ENCODE results near the gene PPP1R9B. TPM values are rescaled to one million over a fixed set of nuclear protein-coding genes. Genes with fewer than 3 reads are reported as not detected.
A peak's percentile ranks its signal among the peaks of the same experiment; 100 is the strongest.

Gene PPP1R9B
- total and polyA plus RNA-seq, 4 experiments from 2014 or later, result 0.48 to 99.7 (median 49.9) TPM

DNA sequence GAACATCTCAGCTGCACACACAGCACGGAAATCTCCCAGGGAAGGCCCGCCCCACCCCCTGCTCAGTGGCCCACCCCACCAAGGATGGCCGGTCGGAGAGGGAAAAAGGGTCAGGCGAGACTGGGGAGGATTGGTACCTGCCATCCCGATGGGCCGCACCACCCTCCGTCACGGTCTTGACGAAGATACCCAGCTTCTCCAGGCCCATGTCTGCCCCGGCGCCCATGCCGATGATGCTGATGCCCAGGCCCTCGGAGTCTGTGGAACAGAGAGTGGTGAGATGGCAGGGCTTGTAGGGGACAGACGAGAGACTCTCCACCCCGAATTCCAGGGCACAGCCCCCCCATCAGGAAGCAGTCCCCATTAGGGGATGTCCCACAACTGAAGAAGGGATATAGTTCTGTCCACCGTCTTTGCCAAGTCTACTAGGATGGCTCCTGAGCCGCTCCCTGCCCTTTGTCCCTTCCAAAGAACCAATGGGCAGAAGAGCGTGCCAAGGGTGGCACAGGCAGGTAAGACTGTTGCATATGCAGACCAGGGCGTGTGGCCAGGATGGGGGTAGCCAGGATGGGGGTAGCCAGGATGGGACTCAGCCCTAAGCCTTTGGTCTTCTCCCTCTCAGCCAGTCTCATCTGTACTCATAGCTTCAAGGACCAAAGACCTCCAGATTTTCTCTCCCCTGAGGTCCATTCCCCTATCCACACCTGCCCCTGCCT, 6.9 kb downstream of the PPP1R9B start:
- Mint-ChIP-seq H3K36me3 (peaks cover 47 to 81% of the 10 kb centered on the region in 2 donors), H3K27ac (peak overlapping the region; percentile 55 to 93 (median 86)), H3K27me3 (no peaks in the 10 kb centered on the region), H3K9me3 (peaks cover 0 to 4% (median 0%) of the 10 kb centered on the region in 8 donors), H3K4me1 (peaks cover 62 to 98% (median 82%) of the 10 kb centered on the region in 4 donors), H3K4me3 (peak overlapping the region in 4 of 8 donors; percentile 52 to 99 (median 70))
- intact Hi-C loops (cut with micrococcal nuclease), result no loop called here
- Histone ChIP-seq H3K36me3 (ENCODE audit: insufficient read depth, low read length) (peaks cover 50% of the 10 kb centered on the region), H3K27ac (ENCODE audit: low read depth, low read length) (no peak overlapping the region), H3K4me1 (ENCODE audit: insufficient read depth, low read length) (peaks cover 94% of the 10 kb centered on the region), H3K9me3 (ENCODE audit: control insufficient read depth in 1 of 2, low read length in 2 of 2) (no peaks in the 10 kb centered on the region), H3K27me3 (ENCODE audit: insufficient read depth, low read length) (no peaks in the 10 kb centered on the region), H3K4me3 (ENCODE audit: low read length in 2 of 2) (no peak overlapping the region)
- ChIA-PET POLR2A (ENCODE audit: partially characterized antibody) (interaction anchor here (1.1 to 1.7 kb wide), 3 partner anchors 8 to 18 kb away, joined by 5 to 6 read pairs (median 6); no protein-coding TSS in a partner anchor), CTCF (ENCODE audit: partially characterized antibody) (interaction anchor here (0.6 to 5.6 kb wide), 6 partner anchors 8 to 360 kb away, joined by 3 to 118 read pairs (median 4); no protein-coding TSS in a partner anchor)
- DNase-seq, result no peak

DNA sequence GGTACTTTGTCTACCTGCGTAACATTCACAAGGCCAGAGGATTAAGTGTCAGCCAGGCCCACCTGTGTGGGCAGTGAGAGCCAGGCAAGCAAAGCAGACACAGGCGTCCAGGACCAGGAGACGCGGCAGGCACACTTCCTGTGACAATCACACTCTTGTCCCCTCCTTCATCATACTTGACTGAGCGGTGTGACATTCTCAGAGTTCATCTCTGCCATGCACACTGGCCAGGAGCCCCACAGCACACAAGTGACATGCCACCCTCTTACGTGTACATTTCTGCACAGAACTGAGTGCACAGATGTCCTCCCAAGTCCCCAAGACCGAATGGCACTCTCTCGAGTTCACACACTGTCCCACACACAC, 8.7 kb downstream of the PPP1R9B start:
- peaks cover 69% of the 10 kb centered on the region for H3K36me3 ChIP-seq (ENCODE audit: insufficient read depth, low read length)
- CTCF ChIA-PET (ENCODE audit: partially characterized antibody), result interaction anchor here (0.9 to 5.6 kb wide), 8 partner anchors 9 to 55 kb away, joined by 3 to 118 read pairs (median 9); partner anchors contain the start of genes PDK2 and PPP1R9B
- Mint-ChIP-seq H3K27me3 (no peaks in the 10 kb centered on the region), H3K27ac (peak overlapping the region; percentile 87 to 95 (median 92)), H3K9me3 (peaks cover 0 to 2% (median 0%) of the 10 kb centered on the region in 8 donors), H3K36me3 (peaks cover 65 to 89% of the 10 kb centered on the region in 2 donors), H3K4me3 (peak overlapping the region; percentile 63 to 99 (median 83)), H3K4me1 (peaks cover 59 to 95% (median 77%) of the 10 kb centered on the region in 4 donors)
- peaks cover 87% of the 10 kb centered on the region for H3K4me1 ChIP-seq (ENCODE audit: insufficient read depth, low read length)
- no peaks in the 10 kb centered on the region for H3K9me3 ChIP-seq (ENCODE audit: control insufficient read depth in 1 of 2, low read length in 2 of 2)
- DNase-seq, result no peak
- POLR2A ChIA-PET (ENCODE audit: partially characterized antibody), result interaction anchor here (1.3 to 4.7 kb wide), 5 partner anchors 9 to 20 kb away, joined by 3 to 75 read pairs (median 14); partner anchors contain the start of genes PPP1R9B and SAMD14
- peak overlapping the region in 1 of 2 donors; percentile 27 for H3K4me3 ChIP-seq (ENCODE audit: low read length in 2 of 2)
- peak overlapping the region; percentile 68 for H3K27ac ChIP-seq (ENCODE audit: low read depth, low read length)
- H3K27me3 ChIP-seq (ENCODE audit: insufficient read depth, low read length), result no peaks in the 10 kb centered on the region
- intact Hi-C loops (cut with micrococcal nuclease), result loop anchor here (2.0 kb wide), 1 partner anchor 57 kb away; no protein-coding TSS in a partner anchor

- H3K27ac ChIP-seq (ENCODE audit: low read depth, low read length), result peak overlapping the region; percentile 68
- POLR2A ChIA-PET (ENCODE audit: partially characterized antibody), result interaction anchor here (1.0 to 4.7 kb wide), 10 partner anchors 9 to 46 kb away, joined by 3 to 75 read pairs (median 6); partner anchors contain the start of genes PDK2, PPP1R9B and SAMD14
- peak overlapping the region in 7 of 8 donors; percentile 76 to 99 (median 83) for H3K4me3 Mint-ChIP-seq
- H3K27me3 ChIP-seq (ENCODE audit: insufficient read depth, low read length), result no peaks in the 10 kb centered on the region
- peak overlapping the region; percentile 87 to 95 (median 92) for H3K27ac Mint-ChIP-seq
- intact Hi-C loops (cut with micrococcal nuclease), result loop anchor here (2.0 kb wide), 1 partner anchor 58 kb away; no protein-coding TSS in a partner anchor
- CTCF ChIA-PET (ENCODE audit: partially characterized antibody), result interaction anchor here (0.9 to 5.6 kb wide), 10 partner anchors 9 to 57 kb away, joined by 4 to 118 read pairs (median 16); partner anchors contain the start of genes PDK2 and PPP1R9B
- H3K36me3 ChIP-seq (ENCODE audit: insufficient read depth, low read length), result peaks cover 74% of the 10 kb centered on the region
- H3K4me3 ChIP-seq (ENCODE audit: low read length in 2 of 2), result peak overlapping the region in 1 of 2 donors; percentile 8
- H3K4me1 ChIP-seq (ENCODE audit: insufficient read depth, low read length), result peaks cover 82% of the 10 kb centered on the region
- H3K9me3 ChIP-seq (ENCODE audit: control insufficient read depth in 1 of 2, low read length in 2 of 2), result no peaks in the 10 kb centered on the region
- peaks cover 71 to 90% of the 10 kb centered on the region in 2 donors for H3K36me3 Mint-ChIP-seq
- H3K9me3 Mint-ChIP-seq, result peaks cover 0 to 2% (median 0%) of the 10 kb centered on the region in 8 donors
- H3K27me3 Mint-ChIP-seq, result no peaks in the 10 kb centered on the region
- peaks cover 55 to 93% (median 73%) of the 10 kb centered on the region in 4 donors for H3K4me1 Mint-ChIP-seq
- no peak for DNase-seq
Measured at GRCh38 chr17:50141026-50141744, 9.3 kb downstream of the PPP1R9B start.

DNA sequence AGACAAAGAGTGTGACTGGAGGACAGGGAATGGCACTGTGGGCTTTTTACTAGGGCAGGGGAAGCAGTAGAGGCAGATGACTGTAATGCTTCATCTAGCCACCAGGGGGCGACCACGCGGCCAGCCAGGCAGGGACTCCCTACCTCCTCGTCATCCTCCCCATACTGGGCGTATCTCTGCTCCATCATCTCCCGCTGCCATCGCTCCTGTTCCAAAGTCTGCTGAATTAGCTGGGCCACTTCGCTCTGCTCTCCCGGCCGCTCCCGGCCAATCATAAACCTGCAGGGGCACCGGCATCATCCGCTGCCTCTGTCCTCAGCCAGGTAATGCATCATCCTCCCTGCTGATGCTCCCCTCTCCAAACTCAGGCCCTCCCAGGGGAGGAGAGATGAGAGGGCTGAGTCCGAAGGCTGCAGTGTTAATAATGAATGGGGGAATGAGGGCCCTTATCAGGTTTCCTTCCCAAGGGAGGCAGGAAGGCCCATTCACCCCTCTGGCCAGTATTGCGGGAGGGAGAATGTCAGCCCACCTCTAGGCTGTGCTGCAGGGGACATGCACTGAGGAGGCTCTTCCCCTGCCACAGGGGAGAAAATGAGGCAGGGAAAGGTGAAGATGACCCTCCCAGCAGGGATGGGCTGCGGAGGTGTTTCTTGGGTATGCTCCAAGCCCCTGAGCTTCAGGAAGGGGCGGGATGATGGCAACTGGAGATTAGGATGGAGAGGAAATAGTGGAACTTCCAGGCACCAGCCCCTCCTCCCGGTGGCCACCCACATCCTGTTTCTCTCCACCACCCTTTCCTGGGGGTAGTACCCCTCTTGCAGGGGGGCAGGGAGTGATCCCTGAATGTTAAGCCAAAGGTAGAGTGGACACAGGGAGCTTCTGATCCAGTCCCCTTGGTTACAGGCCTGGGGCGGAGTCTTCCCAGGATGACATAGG, 10.3 kb downstream of the PPP1R9B start:
- H3K36me3 Mint-ChIP-seq, result peaks cover 78 to 93% of the 10 kb centered on the region in 2 donors
- peaks cover 0 to 2% (median 0%) of the 10 kb centered on the region in 8 donors for H3K9me3 Mint-ChIP-seq
- H3K4me1 Mint-ChIP-seq, result peaks cover 48 to 84% (median 65%) of the 10 kb centered on the region in 4 donors
- Histone ChIP-seq H3K9me3 (ENCODE audit: control insufficient read depth in 1 of 2, low read length in 2 of 2) (no peaks in the 10 kb centered on the region), H3K36me3 (ENCODE audit: insufficient read depth, low read length) (peaks cover 80% of the 10 kb centered on the region), H3K27me3 (ENCODE audit: insufficient read depth, low read length) (no peaks in the 10 kb centered on the region), H3K4me1 (ENCODE audit: insufficient read depth, low read length) (peaks cover 72% of the 10 kb centered on the region), H3K4me3 (ENCODE audit: low read length in 2 of 2) (peak overlapping the region; percentile 8 to 38), H3K27ac (ENCODE audit: low read depth, low read length) (peak overlapping the region; percentile 68)
- H3K4me3 Mint-ChIP-seq, result peak overlapping the region; percentile 68 to 99 (median 79)
- ChIA-PET POLR2A (ENCODE audit: partially characterized antibody) (interaction anchor here (1.0 to 4.7 kb wide), 11 partner anchors 9 to 46 kb away, joined by 3 to 75 read pairs (median 7); partner anchors contain the start of genes PDK2, PPP1R9B and SAMD14), CTCF (ENCODE audit: partially characterized antibody) (interaction anchor here (1.2 to 5.6 kb wide), 15 partner anchors 10 to 60 kb away, joined by 4 to 118 read pairs (median 8); partner anchors contain the start of genes PDK2, PPP1R9B and SGCA)
- H3K27ac Mint-ChIP-seq, result peak overlapping the region; percentile 85 to 92 (median 91)
- peak; percentile 77 to 80 (median 78) for DNase-seq
- intact Hi-C loops (cut with micrococcal nuclease), result loop anchor here (1.0 to 2.0 kb wide), 4 partner anchors 8 to 59 kb away; no protein-coding TSS in a partner anchor
- H3K27me3 Mint-ChIP-seq, result no peaks in the 10 kb centered on the region

GRCh38 chr17:50139185-50139783, 11.2 kb downstream of the PPP1R9B start:
- H3K4me3 ChIP-seq (ENCODE audit: low read length in 2 of 2), result no peak overlapping the region
- H3K36me3 ChIP-seq (ENCODE audit: insufficient read depth, low read length), result peaks cover 75% of the 10 kb centered on the region
- H3K4me3 Mint-ChIP-seq, result no peak overlapping the region
- peaks cover 0 to 2% (median 0%) of the 10 kb centered on the region in 8 donors for H3K9me3 Mint-ChIP-seq
- ChIA-PET POLR2A (ENCODE audit: partially characterized antibody) (interaction anchor here (0.9 to 4.7 kb wide), 6 partner anchors 9 to 26 kb away, joined by 3 to 75 read pairs (median 8); partner anchors contain the start of genes PPP1R9B and SAMD14), CTCF (ENCODE audit: partially characterized antibody) (interaction anchor here (0.6 to 5.6 kb wide), 24 partner anchors 8 to 362 kb away, joined by 3 to 118 read pairs (median 4); partner anchors contain the start of genes PPP1R9B, SAMD14 and SGCA)
- no peaks in the 10 kb centered on the region for H3K27me3 ChIP-seq (ENCODE audit: insufficient read depth, low read length)
- peaks cover 43 to 74% (median 57%) of the 10 kb centered on the region in 4 donors for H3K4me1 Mint-ChIP-seq
- no peaks in the 10 kb centered on the region for H3K9me3 ChIP-seq (ENCODE audit: control insufficient read depth in 1 of 2, low read length in 2 of 2)
- H3K27ac ChIP-seq (ENCODE audit: low read depth, low read length), result no peak overlapping the region
- no peaks in the 10 kb centered on the region for H3K27me3 Mint-ChIP-seq
- H3K4me1 ChIP-seq (ENCODE audit: insufficient read depth, low read length), result peaks cover 63% of the 10 kb centered on the region
- no peak for DNase-seq
- H3K27ac Mint-ChIP-seq, result peak overlapping the region in 3 of 7 donors; percentile 87 to 92 (median 91)
- peaks cover 73 to 90% of the 10 kb centered on the region in 2 donors for H3K36me3 Mint-ChIP-seq
- intact Hi-C loops (cut with micrococcal nuclease), result no loop called here

Measured in CD4-positive, alpha-beta memory T cell (primary cell).